OCI-LY3 (cell line): ENCODE data around the gene NANS.

ENCODE experiments used
- H2AFZ ChIP-seq: fragments of 200-600, 300-600 bp; shearing (Covaris generic); 2 replicates; pipeline ENCODE4 v1.6.0; 2014; ENCODE audit warnings: antibody characterized with exemption, low read depth, low read length
- H3K27ac ChIP-seq: fragments of 200-600, 300-600 bp; sonication (generic); 2 replicates; pipeline ENCODE4 v1.5.1; 2014; ENCODE audit warnings: mild to moderate bottlenecking, low read length, moderate library complexity, mixed read lengths
- H3K27me3 ChIP-seq: fragments of 200-600, 300-600 bp; sonication (generic); 2 replicates; pipeline ENCODE4 v1.6.1; 2014; ENCODE audit warnings: low read depth, low read length, mixed read lengths
- H3K36me3 ChIP-seq: fragments of 200-600, 300-600 bp; sonication (generic); replicated peaks from 2 replicates; pipeline ENCODE3; 2014; ENCODE audit warnings: low read depth, low read length, mixed read lengths
- H3K4me1 ChIP-seq: fragments of 300-600, 200-600 bp; sonication (generic); 2 replicates; pipeline ENCODE4 v1.6.1; 2014; ENCODE audit warnings: low read length, mixed read lengths
- H3K4me2 ChIP-seq: fragments of 200-600, 300-600 bp; sonication (generic); 2 replicates; pipeline ENCODE4 v1.6.1; 2014; ENCODE audit warnings: low read length, mixed read lengths
- H3K4me3 ChIP-seq: fragments of 300-600, 200-600 bp; sonication (generic); 2 replicates; pipeline ENCODE4 v1.5.1; 2014; ENCODE audit warnings: antibody characterized with exemption, mild to moderate bottlenecking, low read length, moderate library complexity
- H3K79me2 ChIP-seq: fragments of 300-600, 200-600 bp; shearing (Covaris generic); 2 replicates; pipeline ENCODE4 v1.6.1; 2014; ENCODE audit warnings: mild to moderate bottlenecking, low read length, mixed read lengths
- H3K9ac ChIP-seq: fragments of 300-600, 200-600 bp; shearing (Covaris generic); 2 replicates; pipeline ENCODE4 v1.6.0; 2014; ENCODE audit warnings: mild to moderate bottlenecking, low read length, moderate library complexity
- H3K9me3 ChIP-seq: fragments of 200-600, 300-600 bp; shearing (Covaris generic); 2 replicates; pipeline ENCODE4 v1.6.1; 2014; ENCODE audit warnings: low read length, mixed read lengths; ENCODE audit not compliant: insufficient read depth
- H4K20me1 ChIP-seq: fragments of 200-600, 300-600 bp; sonication (generic); 2 replicates; pipeline ENCODE4 v1.6.1; 2016; ENCODE audit warnings: low read length, mixed read lengths; ENCODE audit not compliant: insufficient read depth
- CTCF ChIP-seq: fragments of 200-600, 300-600 bp; sonication (generic); IDR thresholded peaks from 2 replicates; pipeline ENCODE4 v1.5.1; 2014; ENCODE audit warnings: antibody characterized with exemption, low read length, low read depth
- EZH2phosphoT487 ChIP-seq: fragments of 200-600 bp; shearing (Covaris generic); IDR thresholded peaks from 2 replicates; pipeline ENCODE4 v1.6.1; 2018; ENCODE audit warnings: antibody characterized with exemption, mixed run types, low read depth

Gene NANS

GRCh38 chr9:98080780-98081179 lies 24.2 kb downstream of the NANS start:
- H3K79me2 ChIP-seq, result no peaks in the 10 kb centered on the region
- H3K9me3 ChIP-seq, result no peaks in the 10 kb centered on the region
- TF ChIP-seq EZH2phosphoT487, result no peak
- no peak for TF ChIP-seq CTCF
- H4K20me1 ChIP-seq, result no peaks in the 10 kb centered on the region
- H3K27ac ChIP-seq, result no peak overlapping the region
- no peak overlapping the region for H3K4me3 ChIP-seq
- peaks cover 1% of the 10 kb centered on the region; the same call in 1 of the 2 replicates for H3K4me1 ChIP-seq
- no peak overlapping the region for H3K9ac ChIP-seq
- H3K27me3 ChIP-seq, result no peaks in the 10 kb centered on the region
- H3K4me2 ChIP-seq, result no peak overlapping the region
- H2AFZ ChIP-seq, result no peak overlapping the region
- peaks cover 42% of the 10 kb centered on the region for H3K36me3 ChIP-seq

- TF ChIP-seq CTCF (no peak), EZH2phosphoT487 (no peak)
- Histone ChIP-seq H3K9me3 (no peaks in the 10 kb centered on the region), H2AFZ (no peak overlapping the region), H3K27me3 (no peaks in the 10 kb centered on the region), H3K4me1 (peaks cover 7% of the 10 kb centered on the region), H3K4me3 (no peak overlapping the region), H3K9ac (no peak overlapping the region), H3K79me2 (no peaks in the 10 kb centered on the region), H3K27ac (no peak overlapping the region), H4K20me1 (no peaks in the 10 kb centered on the region), H3K36me3 (peaks cover 42% of the 10 kb centered on the region), H3K4me2 (no peak overlapping the region)
Measured at GRCh38 chr9:98081477-98082219, 25.1 kb downstream of the NANS start.

- Histone ChIP-seq H3K4me2 (no peak overlapping the region), H3K79me2 (no peaks in the 10 kb centered on the region), H2AFZ (no peak overlapping the region), H3K4me3 (no peak overlapping the region), H3K27me3 (no peaks in the 10 kb centered on the region), H3K9me3 (no peaks in the 10 kb centered on the region), H3K4me1 (peaks cover 7% of the 10 kb centered on the region), H3K27ac (no peak overlapping the region), H3K9ac (no peak overlapping the region), H3K36me3 (peaks cover 33% of the 10 kb centered on the region), H4K20me1 (no peaks in the 10 kb centered on the region)
- TF ChIP-seq EZH2phosphoT487, result no peak
- TF ChIP-seq CTCF, result no peak
Measured at GRCh38 chr9:98083061-98083501, 26.5 kb downstream of the NANS start.

- Histone ChIP-seq H3K36me3 (peaks cover 33% of the 10 kb centered on the region), H3K9ac (no peak overlapping the region)
Measured at GRCh38 chr9:98083566-98084183, 27.1 kb downstream of the NANS start.

More at GRCh38 chr9:98083566-98084183, 27.1 kb downstream of the NANS start:
- Histone ChIP-seq H2AFZ (no peak overlapping the region), H3K4me3 (no peak overlapping the region), H3K79me2 (no peaks in the 10 kb centered on the region), H3K27ac (no peak overlapping the region), H3K4me1 (peaks cover 7% of the 10 kb centered on the region), H4K20me1 (no peaks in the 10 kb centered on the region), H3K27me3 (no peaks in the 10 kb centered on the region), H3K4me2 (no peak overlapping the region), H3K9me3 (no peaks in the 10 kb centered on the region)
- TF ChIP-seq EZH2phosphoT487, result no peak
- no peak for TF ChIP-seq CTCF
